Suprapubic skin (tissue), 4 donors: ENCODE results near the gene NSF.

Experiments
- CTCF ChIP-seq, 2 donors: fragments of 200-600 bp in 1 of 2; fragments of 450-650 bp in 1 of 2; sonication (generic) in 1 of 2; IDR thresholded peaks; one replicate each; pipeline ENCODE4 v1.5.1; 2016 to 2019; ENCODE audit warnings: antibody characterized with exemption in 2 of 2, mild to moderate bottlenecking in 1 of 2, moderate library complexity in 1 of 2
- POLR2A ChIP-seq, 2 donors: fragments of 450-650 bp; IDR thresholded peaks; one replicate each; pipeline ENCODE4 v1.6.1; 2017; ENCODE audit warnings: antibody characterized with exemption in 2 of 2, mild to moderate bottlenecking in 2 of 2, moderate library complexity in 2 of 2
- POLR2AphosphoS5 ChIP-seq, 3 donors: sonication (generic); formaldehyde crosslinking; IDR thresholded peaks; one replicate each; pipeline ENCODE4 v1.6.1; 2017; ENCODE audit warnings: antibody characterized with exemption in 3 of 3

- TF ChIP-seq CTCF (IDR thresholded peaks at IDR 0.05) (no peak), POLR2A (IDR thresholded peaks at IDR 0.05) (no peak), POLR2AphosphoS5 (IDR thresholded peaks at IDR 0.05) (no peak)
Measured at GRCh38 chr17:46759141-46759540, 168.7 kb downstream of the NSF start.
